Ammon's horn (tissue), 1 donor: ENCODE data around the gene GRID1.
A peak's percentile ranks its signal among the peaks of the same experiment; 100 is the strongest.

Experiments
- DNase-seq: peaks from one replicate; pipeline ENCODE4 v3.0.0-alpha.2; 2016; ENCODE audit warnings: low spot score

GRID1 gene

DNA sequence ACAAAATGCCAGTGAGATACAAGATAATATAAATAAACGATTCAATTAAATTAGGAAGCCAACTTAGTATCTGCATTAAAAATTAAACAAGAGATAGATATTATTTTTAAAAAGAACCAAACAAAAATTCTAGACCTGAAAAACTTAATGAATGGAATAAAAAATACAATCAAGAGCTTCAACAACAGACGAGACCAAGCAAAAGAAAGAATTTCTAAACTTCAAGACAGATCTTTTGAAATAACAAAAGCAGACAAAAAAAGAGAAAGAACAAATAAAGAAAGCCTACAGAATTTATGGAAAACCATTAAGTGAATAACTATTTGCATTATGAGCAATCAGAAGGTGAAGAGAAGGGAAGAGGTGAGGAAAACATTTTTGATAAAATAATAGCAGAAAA, 555.2 kb downstream of the GRID1 start:
- no peak for DNase-seq

DNA sequence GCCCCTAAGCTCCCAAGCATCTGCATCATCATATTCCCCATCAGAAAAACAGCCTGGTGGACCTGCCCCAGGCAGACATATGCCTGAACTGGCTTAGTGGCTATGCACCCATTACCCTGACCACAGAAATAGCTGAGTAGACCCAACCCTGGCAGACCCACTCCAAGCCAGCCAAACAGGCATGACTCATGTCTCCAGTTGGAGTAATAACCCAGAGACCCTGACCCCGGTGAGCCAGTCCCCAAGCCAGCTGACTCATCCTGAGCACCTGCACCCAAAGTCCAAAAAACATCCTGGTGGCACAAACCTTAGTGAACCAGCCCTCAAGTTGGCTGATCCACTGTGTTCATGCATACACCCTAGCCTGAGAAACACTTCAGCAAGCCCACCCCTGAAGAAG, 555.9 kb downstream of the GRID1 start:
- no peak for DNase-seq

DNA sequence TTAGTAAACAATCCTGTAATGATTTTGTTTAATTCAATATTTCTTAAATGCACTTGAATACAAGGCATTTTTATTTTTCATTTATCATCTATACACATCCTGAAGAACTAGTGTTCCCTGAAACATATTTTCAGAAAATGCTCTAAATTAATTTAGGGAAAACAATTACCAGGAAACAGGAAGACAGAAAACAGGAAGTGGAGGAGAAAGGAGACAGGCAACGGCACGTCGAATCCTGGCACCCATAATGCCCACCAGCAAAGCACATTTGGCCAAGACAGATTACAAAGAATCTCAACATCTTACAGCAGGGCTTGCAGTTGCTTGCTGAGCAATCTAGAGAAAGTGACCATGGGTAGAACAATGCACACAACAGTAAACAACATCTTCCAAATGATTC, 571.1 kb downstream of the GRID1 start:
- no peak for DNase-seq

DNA sequence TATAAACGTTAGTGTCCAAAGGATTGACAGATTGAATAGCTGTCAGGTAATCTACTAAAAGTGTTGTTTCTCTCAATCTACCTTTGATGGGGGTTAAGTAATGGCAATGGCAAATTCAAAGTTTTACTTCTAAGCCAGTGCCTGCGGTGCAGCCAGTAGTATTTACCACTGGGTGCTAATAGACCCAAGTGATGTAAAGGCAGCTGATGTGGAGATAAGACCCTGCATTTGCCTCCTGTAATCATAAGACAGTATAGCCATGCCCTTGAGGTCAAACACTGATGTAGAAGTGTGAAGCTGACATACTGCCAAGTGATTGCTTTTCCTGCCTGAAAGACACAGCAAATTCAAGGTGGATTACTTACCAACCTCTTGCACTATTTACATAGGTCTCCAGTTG, 572.0 kb downstream of the GRID1 start:
- no peak for DNase-seq

DNA sequence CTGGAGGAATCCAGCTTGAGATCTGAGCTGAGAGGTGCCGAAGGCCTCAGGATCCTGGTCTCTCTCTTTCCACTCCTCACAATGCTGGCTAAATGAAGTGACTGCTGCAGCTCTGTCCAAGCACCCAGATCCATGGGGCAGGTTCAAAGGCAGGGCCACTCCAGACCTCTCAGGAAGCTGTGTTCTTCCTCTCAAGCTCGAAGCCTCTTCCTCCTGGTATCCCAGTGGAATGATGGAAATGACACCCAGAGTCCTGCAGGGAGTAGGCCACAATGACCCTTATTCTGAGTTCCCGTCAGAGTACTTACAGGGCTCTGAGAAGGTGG, 574.1 kb downstream of the GRID1 start:
- DNase-seq: no peak

DNA sequence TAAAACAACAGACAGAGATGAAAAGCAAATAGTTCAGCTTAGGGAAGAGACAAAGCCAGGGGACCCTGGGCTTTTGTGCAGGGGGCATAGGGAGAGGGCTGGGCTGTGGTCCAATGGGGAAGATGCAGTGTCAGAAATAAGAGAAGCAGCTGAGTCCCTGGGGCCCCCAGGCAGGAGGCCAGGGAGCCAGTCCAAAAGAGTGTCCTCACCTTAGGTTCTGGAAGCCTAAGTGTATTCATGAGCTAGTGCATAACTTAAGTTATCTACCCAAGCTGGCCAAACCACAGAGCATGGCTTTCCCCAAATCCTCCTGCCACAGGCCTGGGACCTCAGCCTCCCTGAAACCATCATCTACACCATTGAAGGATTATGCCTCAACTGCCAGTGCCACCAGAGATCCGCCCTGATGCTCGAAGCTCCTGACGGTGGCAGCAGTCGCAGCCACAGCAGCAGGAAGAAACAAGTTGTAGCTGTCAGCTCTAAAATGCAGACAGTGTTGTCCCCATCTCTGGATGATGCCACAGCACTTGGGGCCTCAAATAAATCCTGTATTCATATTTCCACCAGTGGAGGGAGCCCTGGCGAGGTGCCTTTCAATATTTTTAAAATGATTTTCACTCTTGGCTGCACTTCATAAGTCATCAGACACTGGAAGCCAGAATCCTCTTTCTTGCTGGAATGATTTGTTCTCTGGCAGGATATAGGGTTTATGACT, 574.6 kb downstream of the GRID1 start:
- DNase-seq: peak; percentile 26

DNA sequence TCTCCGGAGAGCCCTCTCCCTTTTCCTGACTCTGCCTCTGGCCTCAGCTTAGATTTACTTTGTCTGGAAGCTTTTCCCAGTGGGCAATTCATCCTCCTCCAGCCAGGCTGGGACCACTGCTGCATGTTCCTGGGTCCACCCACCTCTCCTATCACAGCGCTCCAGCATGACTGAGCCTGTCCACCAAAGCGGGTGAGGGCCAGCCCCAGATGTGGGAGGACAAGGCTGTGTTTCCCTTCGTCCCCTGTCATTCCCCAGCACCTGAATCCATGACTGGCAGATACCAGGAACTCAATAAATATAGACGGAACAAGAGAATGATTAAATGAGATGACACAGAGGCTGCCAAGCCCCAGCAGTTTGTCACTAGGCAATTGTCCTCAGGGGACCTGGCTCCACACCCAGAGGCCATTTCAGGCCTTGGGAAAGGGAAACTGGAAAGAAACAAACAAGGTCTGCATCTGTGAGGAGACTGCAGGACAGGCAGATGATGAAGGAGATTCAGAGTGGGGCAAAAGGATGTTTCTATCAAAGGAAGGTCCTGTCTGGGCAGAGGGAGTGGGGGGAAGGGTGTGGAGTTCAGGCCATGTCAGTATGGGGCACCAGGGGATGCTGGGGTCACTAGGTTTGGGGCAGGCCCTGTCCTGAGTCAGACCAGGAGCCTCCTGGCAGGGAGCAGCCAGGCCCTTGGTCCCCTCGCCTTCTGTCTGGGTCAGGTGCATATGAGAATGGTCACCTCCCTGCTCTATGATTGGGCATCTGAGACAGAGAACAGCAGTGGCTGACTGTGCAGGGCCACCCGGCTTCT, 576.4 kb downstream of the GRID1 start:
- no peak for DNase-seq

DNA sequence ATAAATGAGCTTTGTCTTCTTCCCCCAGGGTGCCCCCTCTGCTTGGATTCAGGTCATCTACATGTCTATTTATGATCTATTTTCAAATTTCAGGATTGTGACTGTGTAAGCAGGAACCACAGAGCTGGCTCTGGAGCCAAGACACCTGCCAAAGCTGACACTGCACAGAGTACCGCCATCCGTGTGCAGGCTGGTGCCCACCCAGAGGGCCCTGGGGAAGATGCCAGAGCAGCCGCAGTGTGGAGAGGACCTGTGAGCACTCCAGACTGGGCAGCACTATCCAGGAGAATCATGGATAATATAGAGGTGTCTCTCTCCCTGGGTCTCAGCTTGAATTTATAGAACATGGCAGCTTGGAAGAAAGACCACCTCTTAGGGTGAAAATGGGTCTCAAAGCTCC, 577.5 kb downstream of the GRID1 start:
- DNase-seq: no peak

DNA sequence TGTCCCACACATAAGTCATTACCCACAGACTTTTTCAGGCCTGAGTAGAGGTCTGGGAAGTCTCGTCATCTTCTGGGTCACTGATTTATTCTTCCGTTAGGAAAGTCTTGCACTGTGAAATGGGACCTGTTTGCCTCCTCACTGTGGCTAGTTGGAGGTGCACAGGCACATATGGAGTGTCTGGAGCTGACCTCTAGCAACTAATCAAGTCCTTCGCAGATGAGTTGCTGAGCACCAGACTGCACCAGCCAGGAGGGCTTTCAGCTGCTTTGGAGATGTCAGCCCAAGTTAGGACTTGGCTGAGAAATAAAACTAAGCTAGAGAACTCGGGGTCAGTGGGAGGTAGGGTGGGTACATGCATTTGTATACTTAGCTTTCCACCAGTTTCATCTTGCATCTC, 578.0 kb downstream of the GRID1 start:
- DNase-seq: no peak

DNA sequence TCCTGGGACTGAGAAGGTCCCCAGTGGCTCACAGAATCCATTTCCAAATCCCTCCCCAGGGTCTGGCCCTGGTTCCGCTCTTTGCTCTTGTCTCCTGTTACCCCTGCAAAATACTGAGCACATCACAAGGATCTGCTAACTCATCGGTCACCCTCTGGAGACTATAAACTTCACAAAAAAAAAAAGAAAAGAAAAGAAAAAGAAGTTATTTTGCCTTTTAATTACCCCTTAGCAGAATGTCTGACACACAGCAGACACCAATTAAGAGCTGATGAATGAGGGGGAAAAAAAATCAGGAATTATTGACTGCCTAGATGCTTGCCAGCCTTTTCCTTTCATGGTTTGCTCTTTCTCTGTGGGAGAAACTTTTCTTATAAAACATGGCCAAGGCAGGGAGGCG, 578.7 kb downstream of the GRID1 start:
- DNase-seq: no peak

DNA sequence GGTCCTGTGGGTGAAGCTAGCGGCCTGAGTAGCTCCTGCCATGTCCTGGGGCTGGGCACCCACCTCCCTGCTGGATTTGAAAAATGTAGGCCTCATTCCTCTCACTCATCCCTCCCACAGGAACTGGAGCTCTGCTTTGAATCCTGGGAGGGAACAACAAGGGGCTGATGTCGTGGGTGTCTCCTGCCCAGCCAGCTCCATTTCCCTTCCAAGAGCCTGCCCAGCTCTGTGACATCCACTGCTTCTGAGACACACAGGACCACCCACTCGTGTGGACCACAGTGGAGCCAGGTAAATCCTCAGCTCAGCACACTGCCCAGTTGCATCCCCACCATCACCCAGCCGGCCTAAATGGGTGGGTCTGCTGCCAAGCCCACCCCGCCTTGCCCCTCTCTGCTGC, 579.2 kb downstream of the GRID1 start:
- no peak for DNase-seq

DNA sequence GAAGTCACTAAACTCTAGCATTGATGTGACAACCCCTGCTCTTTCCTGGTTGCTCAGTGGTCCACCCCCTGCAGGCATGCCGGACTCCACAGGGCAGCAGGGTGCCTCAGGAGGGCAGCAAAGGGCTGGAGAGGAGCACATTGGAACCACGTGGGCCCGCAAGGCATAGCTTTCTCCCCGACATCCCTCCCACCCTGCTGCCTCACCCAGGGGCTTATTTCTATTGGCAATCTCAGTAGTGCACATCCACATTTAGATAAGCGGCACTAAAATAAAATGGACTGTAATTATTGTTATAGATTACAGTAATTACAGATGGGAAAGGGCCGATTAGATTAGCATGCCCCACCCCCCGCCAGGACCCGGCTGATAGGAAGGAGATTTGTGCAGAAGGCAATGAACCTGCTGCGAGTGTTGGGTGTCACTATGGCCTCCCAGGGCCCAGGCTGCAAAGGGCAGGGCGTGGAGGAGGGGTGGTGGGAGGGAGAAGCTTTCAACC, 580.1 kb downstream of the GRID1 start:
- DNase-seq: no peak

DNA sequence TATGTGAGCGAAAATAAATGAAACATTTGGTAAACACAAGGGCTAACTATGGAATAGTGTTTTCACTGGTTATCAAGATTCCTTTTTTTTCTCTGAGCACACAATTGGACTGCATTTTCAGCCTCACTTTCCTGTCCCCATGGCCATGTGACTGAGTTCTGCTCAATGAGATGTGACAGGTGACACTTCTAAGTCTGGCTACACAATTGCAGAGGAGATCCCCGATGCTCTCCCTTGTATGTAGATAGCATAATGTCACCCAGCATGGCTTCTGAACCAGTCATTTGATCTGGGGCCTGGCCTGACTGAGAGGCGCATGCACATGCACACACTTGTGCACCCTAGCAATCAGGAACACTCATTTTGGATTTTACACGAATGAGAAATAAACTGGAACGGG, 581.8 kb downstream of the GRID1 start:
- DNase-seq: no peak

DNA sequence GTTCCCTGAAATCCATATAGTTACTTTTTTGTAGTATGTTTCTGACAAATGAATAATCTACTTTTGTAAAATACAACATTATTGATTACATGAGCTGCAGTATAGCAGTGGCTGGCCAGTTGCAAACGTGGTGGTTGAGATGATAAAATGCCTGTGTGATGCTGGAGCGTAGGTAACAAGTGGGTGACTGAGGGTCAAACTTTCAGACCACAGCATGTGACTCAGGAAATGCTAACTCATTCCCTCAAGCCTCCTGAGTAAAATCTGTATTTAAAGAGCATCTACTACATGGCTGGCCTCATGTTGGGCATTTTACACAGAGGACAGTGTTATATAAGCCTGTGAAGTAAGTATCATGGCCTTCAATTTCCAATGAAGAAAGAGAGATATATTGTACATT, 585.2 kb downstream of the GRID1 start:
- no peak for DNase-seq

DNA sequence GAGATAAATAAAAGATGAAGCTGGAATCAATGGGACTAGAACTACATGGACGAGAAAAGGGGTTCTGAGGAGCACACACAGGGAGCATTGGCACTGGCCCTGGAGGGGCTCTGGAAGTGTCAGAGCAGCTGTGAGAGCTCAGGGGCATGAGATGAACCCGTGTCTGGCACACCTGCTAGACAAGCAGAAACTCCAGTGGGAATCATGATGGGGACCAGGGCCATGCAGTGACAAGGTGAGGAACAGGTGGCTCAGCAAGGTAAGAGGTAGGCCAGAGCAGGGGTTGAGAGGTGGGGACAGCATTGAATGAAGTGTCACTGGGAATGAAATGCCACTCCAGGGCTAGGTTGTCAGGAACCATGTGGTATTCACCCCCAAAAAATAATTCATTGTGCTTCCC, 588.5 kb downstream of the GRID1 start:
- DNase-seq: no peak

DNA sequence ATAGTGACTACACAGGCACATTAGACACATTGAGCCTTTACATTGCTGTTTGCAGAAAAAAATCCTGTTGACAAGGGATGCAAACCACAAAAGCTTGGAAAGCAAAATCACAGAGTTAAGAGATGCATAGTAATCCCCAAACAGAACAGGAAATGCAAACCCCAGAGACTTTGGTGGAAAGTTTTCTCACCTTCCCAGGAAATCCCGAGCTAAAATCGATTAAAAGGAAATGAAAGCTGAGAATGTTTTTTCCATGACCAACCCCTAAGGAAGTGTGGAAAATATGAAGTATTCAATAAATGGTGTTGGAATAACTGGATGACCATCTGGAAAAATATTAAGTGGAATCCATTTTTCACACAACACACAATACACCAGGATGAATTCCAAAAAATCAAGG, 598.7 kb downstream of the GRID1 start:
- no peak for DNase-seq

DNA sequence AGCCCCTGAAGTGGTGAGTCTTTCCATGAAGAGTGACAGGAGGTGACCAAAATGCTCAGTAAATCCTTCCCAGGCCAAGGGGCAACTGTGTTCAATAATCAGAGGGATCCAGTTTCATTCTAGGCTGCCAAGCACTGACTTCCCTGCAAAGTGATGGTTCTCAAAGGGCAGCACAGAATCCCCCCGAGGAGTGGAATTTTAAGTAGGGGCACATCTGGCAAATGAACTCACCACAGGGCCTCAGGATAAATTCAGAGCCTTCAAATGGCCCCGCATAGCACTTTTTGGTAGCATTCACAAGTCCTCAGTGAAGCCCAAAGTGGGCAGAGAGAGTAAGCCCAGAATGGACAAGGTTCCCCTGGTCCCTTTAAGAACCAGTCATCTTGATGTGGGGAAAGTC, 602.5 kb downstream of the GRID1 start:
- DNase-seq: no peak

DNA sequence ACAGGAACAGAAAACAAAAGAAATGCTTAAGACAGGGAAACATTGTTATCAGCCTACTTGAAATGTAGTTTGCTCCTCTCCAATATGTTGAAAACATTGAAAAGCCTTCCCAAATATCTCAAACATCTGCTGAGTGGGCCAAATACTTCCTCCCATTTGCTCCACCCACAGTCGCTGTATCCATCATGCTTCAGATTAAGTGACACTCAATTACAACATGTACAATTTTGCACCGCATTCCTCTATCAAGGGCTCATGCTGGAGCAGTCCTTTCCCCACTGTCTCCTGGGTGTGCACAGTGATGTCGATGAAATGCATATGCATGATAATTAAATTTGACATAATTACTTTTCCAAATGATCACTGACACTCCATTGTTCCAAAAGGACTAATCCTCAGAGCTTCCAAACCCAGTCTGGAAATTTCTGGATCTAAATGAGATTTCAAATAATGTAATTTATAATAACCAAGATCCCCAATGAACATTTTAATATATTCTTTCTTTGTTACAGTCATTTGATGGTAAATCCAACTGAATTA, 604.6 kb downstream of the GRID1 start:
- peak; percentile 41 for DNase-seq

DNA sequence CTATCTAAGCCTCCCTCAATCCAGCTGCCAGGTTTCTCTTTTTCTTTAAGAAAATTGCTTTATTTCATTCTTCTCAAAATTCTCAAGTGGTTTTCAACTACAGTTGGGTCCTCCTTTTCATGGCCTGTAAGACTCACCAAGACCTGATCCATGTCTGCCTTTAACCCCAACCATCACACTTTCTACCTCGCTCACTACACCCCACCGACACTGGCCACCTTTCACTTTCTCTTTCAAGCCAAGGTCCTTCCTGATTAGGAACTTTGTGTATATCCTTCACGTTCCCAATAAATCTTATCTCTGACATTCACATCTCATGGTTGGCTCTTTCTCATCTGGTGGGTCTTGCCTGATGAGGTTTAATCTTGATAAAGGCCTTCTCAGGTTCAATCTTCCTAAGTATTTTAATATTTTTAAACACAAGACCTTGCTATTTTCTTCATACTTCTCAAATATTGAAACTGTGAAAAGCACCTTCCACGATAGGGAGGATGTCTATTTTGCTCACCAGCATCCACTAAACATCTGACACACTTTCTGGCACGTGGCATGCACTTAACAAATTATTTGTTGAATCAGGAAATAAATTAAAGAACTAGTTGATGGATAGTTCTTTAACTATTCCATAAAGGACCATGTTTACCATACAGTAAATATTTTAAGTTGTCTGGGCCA, 624.8 kb downstream of the GRID1 start:
- DNase-seq: no peak

DNA sequence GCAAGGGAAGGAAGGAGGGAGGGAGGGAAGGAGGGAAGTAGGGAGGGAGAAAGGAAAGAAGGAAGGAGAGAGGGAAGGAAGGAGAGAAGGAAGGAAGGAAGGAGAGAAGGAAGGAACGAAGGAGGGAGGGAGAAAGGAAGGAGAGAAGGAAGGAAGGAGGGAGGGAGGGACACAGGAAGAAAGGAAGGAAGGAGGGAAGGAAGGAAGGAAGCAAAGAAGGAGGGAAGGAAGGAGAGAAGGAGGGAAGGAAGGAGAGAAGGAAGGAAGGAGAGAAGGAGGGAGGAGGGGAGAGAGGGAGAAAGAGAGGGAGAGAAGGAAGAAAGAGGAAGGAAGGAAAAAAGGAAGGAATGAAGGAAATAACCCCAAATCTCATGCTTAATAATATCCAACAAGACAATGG, 630.6 kb downstream of the GRID1 start:
- DNase-seq: no peak

DNA sequence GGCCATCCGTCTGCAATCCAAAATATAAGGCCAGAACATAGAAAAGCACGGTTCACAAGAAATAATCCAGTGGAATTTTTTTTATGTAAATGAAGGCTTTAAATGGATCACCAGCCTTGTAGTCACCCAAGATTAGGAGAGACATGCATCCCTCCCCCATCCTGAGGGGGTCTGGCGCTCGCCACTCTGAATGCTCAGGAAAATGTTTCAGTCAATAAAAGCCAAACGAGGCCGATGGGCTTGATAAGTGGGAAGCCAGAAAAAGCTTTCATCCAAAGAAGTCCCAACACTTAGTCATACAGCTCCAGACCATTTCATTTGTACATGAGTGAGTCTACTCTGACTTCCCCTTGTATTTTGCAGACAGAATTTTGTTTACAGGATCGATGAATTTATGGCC, 631.8 kb downstream of the GRID1 start:
- DNase-seq: no peak

DNA sequence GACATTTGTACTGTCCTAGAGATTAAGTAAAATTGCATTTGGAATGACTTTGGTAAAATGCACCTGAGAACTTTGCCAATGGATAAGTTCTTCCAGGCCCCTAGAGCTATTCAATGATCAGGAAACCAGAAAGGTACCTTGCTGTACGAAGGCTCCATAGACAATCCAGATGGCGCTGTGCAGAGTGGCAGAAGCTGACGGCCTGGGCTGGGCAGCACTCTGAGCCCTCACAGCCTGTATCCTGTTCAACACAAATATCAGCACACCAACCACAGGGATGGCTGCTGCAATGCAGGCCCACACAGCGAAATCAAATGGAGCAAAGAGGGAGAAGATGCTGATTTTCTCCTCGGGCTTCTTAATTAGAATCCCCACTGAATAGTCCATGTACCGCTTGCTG, 642.4 kb downstream of the GRID1 start:
- DNase-seq: no peak
